DMS153 (cell line): ENCODE results near the gene TEC.
A peak's percentile ranks its signal among the peaks of the same experiment; 100 is the strongest.
"Not testable (repeated sequence)": the region's sequence is repeated elsewhere in the genome, so short reads cannot be mapped to it uniquely, and the experiment has no call there.

Source experiments
- DNase-seq: peaks from one replicate; lab custom pipeline; 2025; lab: John Stamatoyannopoulos, UW

TEC gene

GRCh38 chr4:48196758-48197504 lies 72.7 kb downstream of the TEC start:
- DNase-seq, result no peak

GRCh38 chr4:48195853-48196252 lies 73.8 kb downstream of the TEC start:
- DNase-seq, result no peak

GRCh38 chr4:48195374-48195773 lies 74.3 kb downstream of the TEC start:
- peak; percentile 84 for DNase-seq

GRCh38 chr4:48194971-48195370 lies 74.7 kb downstream of the TEC start:
- no peak for DNase-seq

GRCh38 chr4:48193921-48194468 lies 75.6 kb downstream of the TEC start:
- DNase-seq, result no peak

- DNase-seq, result no peak
Observed at GRCh38 chr4:48193096-48193836, 76.4 kb downstream of the TEC start.

GRCh38 chr4:48191758-48192157 lies 77.9 kb downstream of the TEC start:
- DNase-seq, result peak; percentile 54

- DNase-seq, result no peak
Observed at GRCh38 chr4:48190839-48191238, 78.8 kb downstream of the TEC start.

GRCh38 chr4:48189731-48190130 lies 79.9 kb downstream of the TEC start:
- DNase-seq, result no peak

- DNase-seq, result no peak
Observed at GRCh38 chr4:48188390-48188789, 81.2 kb downstream of the TEC start.

GRCh38 chr4:48187813-48188212 lies 81.8 kb downstream of the TEC start:
- DNase-seq, result no peak

GRCh38 chr4:48187066-48187465 lies 82.6 kb downstream of the TEC start:
- DNase-seq, result not testable (repeated sequence)

- DNase-seq, result not testable (repeated sequence)
Observed at GRCh38 chr4:48186394-48186793, 83.2 kb downstream of the TEC start.

- DNase-seq, result no peak
Observed at GRCh38 chr4:48184882-48185281, 84.8 kb downstream of the TEC start.

- no peak for DNase-seq
Observed at GRCh38 chr4:48180234-48180633, 89.4 kb downstream of the TEC start.

GRCh38 chr4:48178931-48179330 lies 90.7 kb downstream of the TEC start:
- DNase-seq, result peak; percentile 44

GRCh38 chr4:48175806-48176205 lies 93.8 kb downstream of the TEC start:
- no peak for DNase-seq

GRCh38 chr4:48175328-48175727 lies 94.3 kb downstream of the TEC start:
- DNase-seq, result no peak

GRCh38 chr4:48173056-48173991 lies 96.3 kb downstream of the TEC start:
- no peak for DNase-seq

- no peak for DNase-seq
Observed at GRCh38 chr4:48172651-48173050, 97.0 kb downstream of the TEC start.

GRCh38 chr4:48169636-48170035 lies 100.0 kb downstream of the TEC start:
- DNase-seq, result no peak
